Transverse colon (tissue), 4 donors: ENCODE results near the gene CTNND2. TPM values are rescaled to one million over a fixed set of nuclear protein-coding genes. Genes with fewer than 3 reads are reported as not detected.

ENCODE experiments used
- DNase-seq: peaks from one replicate; pipeline ENCODE4 v3.0.0-alpha.2; 2019
- H3K27ac ChIP-seq, 4 donors: fragments of 200-600 bp; sonication (generic); 2 replicates each; pipeline ENCODE4 v1.5.1; 2016 to 2018; ENCODE audit warnings: inconsistent platforms in 4 of 4
- H3K27me3 ChIP-seq: fragments of 200-600 bp; sonication (generic); 2 replicates; pipeline ENCODE4 v1.5.1; 2017; ENCODE audit warnings: inconsistent platforms
- H3K36me3 ChIP-seq, 4 donors: fragments of 200-600 bp; sonication (generic); 2 replicates each; pipeline ENCODE4 v1.5.1; 2017 to 2019; ENCODE audit warnings: inconsistent platforms in 4 of 4
- H3K4me1 ChIP-seq, 4 donors: fragments of 200-600 bp; sonication (generic); 2 replicates each; pipeline ENCODE4 v1.5.1; 2017 to 2020; ENCODE audit warnings: inconsistent platforms in 4 of 4
- H3K4me3 ChIP-seq, 4 donors: fragments of 200-600 bp; sonication (generic); 1 replicate in 1 of 4; 2 replicates in 3 of 4; pipeline versions ENCODE4 v1.5.1 to v1.6.1; 2017 to 2019; ENCODE audit warnings: inconsistent platforms in 4 of 4
- H3K9me3 ChIP-seq, 2 donors: fragments of 200-600 bp; sonication (generic); 2 replicates each; pipeline ENCODE4 v1.5.1; 2017 to 2019; ENCODE audit warnings: inconsistent platforms in 2 of 2
- EP300 ChIP-seq: sonication (generic); formaldehyde crosslinking; IDR thresholded peaks from one replicate; pipeline ENCODE4 v1.6.1; 2017; ENCODE audit warnings: antibody characterized with exemption, low read depth
- POLR2A ChIP-seq: fragments of 450-650 bp; IDR thresholded peaks from one replicate; pipeline ENCODE4 v1.6.1; 2016; ENCODE audit warnings: antibody characterized with exemption, mild to moderate bottlenecking, moderate library complexity
- POLR2AphosphoS5 ChIP-seq, 3 donors: sonication (generic); formaldehyde crosslinking; IDR thresholded peaks; one replicate each; pipeline ENCODE4 v1.6.1; 2016; ENCODE audit warnings: antibody characterized with exemption in 3 of 3
- WGBS, 2 donors: methylation state at CpG; one replicate each; pipeline ENCODE4 v1.1.5; 2018; ENCODE audit warnings: low coverage in 1 of 2; 5-methylcytosine and 5-hydroxymethylcytosine counted together
- in situ Hi-C, 4 donors: fragments of 200-750 bp; cut with MboI; loops; one replicate each; pipeline versions ENCODE4 v1.15.0 to v1.15.1; 2017; ENCODE audit warnings: low sequenced_read_pairs in 3 of 4, low pct_ligation_motif_present in 1 of 4, low pct_unique_long_range_greater_than_20kb in 1 of 4
- intact Hi-C: fragments of 100-400 bp; cut with DNase I; formaldehyde crosslinking; loops from one replicate; pipeline ENCODE4 v1.15.1; 2023; ENCODE audit warnings: low total_unique reads
- total RNA-seq, 4 donors: library from RNA; depleted of rRNA; stranded (reverse); fragments of >200 nt; gene quantifications; one replicate each; pipeline ENCODE4 v1.1.0, GENCODE V29; 2016
- TF ChIP-seq, protein P1 (sequence below), 5 experiments: fragments of 200-600 bp in 3 of 5; fragments of 450-650 bp in 2 of 5; sonication (generic) in 3 of 5; IDR thresholded peaks; 1 replicate in 2 of 5; 2 replicates in 3 of 5; pipeline ENCODE4 v1.5.1; 2016 to 2017; ENCODE audit warnings: antibody characterized with exemption in 5 of 5, inconsistent platforms in 3 of 5, mild to moderate bottlenecking in 2 of 5, moderate library complexity in 1 of 5

CTNND2 gene
- total RNA-seq, 4 donors from 2014 or later: 1.9 to 2.1 TPM; not detected in 2

DNA sequence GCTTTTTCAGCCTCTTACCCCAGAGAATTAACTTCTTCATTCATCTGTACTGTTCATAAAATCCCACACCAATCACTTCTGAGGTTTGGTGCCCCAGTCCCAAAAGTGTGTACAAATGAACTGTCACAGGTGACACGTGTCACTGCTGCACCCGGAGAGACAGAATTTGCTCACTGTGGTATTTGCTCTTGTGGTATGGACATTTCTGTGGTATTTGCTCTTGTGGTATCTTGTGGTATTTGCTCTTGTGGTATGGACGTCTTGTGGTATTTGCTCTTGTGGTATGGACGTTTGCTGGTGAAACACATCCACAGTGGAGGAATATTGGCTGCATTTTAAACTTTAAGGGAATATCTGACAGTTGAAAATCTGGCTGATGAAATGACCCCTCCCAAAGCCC is 928.3 kb downstream of the CTNND2 start:
- H3K27ac ChIP-seq: no peak overlapping the region
- H3K27me3 ChIP-seq: no peaks in the 10 kb centered on the region
- DNase-seq: no peak
- no peak for TF ChIP-seq EP300
- TF ChIP-seq POLR2AphosphoS5 (IDR thresholded peaks at IDR 0.05): no peak
- no peak for TF ChIP-seq POLR2A
- TF ChIP-seq, protein P1, sequence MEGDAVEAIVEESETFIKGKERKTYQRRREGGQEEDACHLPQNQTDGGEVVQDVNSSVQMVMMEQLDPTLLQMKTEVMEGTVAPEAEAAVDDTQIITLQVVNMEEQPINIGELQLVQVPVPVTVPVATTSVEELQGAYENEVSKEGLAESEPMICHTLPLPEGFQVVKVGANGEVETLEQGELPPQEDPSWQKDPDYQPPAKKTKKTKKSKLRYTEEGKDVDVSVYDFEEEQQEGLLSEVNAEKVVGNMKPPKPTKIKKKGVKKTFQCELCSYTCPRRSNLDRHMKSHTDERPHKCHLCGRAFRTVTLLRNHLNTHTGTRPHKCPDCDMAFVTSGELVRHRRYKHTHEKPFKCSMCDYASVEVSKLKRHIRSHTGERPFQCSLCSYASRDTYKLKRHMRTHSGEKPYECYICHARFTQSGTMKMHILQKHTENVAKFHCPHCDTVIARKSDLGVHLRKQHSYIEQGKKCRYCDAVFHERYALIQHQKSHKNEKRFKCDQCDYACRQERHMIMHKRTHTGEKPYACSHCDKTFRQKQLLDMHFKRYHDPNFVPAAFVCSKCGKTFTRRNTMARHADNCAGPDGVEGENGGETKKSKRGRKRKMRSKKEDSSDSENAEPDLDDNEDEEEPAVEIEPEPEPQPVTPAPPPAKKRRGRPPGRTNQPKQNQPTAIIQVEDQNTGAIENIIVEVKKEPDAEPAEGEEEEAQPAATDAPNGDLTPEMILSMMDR (IDR thresholded peaks at IDR 0.05): no peak
- no peaks in the 10 kb centered on the region for H3K9me3 ChIP-seq
- 46 to 61% methylated on average over 2 to 4 of the region's 4 CpGs for WGBS, 2 donors
- in situ Hi-C loops: no loop called here
- intact Hi-C loops: no loop called here
- H3K4me3 ChIP-seq: no peak overlapping the region
- no peaks in the 10 kb centered on the region for H3K36me3 ChIP-seq
- H3K4me1 ChIP-seq: no peaks in the 10 kb centered on the region

DNA sequence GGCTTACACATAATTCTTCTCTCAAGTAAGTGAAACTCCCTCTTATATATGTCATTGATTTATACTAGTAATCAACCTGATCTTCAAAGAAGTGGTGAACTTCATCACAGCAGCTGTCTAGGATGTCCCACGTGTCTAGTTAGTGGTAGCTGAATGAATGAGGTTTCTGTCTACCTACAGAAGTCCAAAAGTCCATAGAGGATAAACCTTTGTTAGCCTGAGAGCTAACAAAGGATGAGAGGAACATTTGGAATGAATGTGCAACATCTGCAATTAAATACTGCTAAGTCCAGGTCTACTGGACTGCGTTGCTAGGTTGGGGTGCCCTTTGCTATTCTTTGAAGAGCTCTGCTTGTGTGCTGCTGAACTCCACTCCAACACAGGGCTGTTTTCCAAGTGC is 929.4 kb downstream of the CTNND2 start:
- Histone ChIP-seq H3K36me3 (no peaks in the 10 kb centered on the region), H3K27me3 (no peaks in the 10 kb centered on the region), H3K27ac (no peak overlapping the region), H3K4me1 (no peaks in the 10 kb centered on the region), H3K9me3 (no peaks in the 10 kb centered on the region), H3K4me3 (no peak overlapping the region)
- TF ChIP-seq, protein P1 (IDR thresholded peaks at IDR 0.05): no peak
- TF ChIP-seq EP300 (no peak), POLR2AphosphoS5 (IDR thresholded peaks at IDR 0.05) (no peak), POLR2A (no peak)
- in situ Hi-C loops (no loop called here), intact Hi-C loops (no loop called here)
- DNase-seq: no peak
- WGBS, 2 donors: 17 to 74% methylated on average over 1 to 2 of the region's 2 CpGs

DNA sequence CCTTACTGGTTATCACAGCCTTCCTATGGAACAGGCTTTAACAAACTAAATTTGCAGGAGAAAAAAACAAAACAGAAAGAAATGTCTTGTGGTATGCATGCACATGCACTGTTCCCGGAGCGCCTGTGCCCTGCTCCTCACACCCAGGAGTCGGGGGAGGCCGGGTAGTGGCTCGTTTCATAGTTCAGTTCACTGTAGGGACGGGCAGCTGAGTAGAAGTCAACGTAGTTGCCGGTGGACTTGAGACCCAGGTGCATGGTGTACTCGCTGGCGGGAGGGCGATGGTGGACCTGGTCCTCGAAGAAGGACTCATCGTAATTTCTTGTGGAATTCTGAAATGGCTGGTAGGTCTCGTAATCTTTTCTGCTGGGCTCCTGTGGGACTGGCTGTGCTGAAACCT is 930.9 kb downstream of the CTNND2 start:
- TF ChIP-seq, protein P1 (IDR thresholded peaks at IDR 0.05): no peak
- no peak for TF ChIP-seq POLR2AphosphoS5 (IDR thresholded peaks at IDR 0.05)
- Histone ChIP-seq H3K4me1 (no peaks in the 10 kb centered on the region), H3K9me3 (no peaks in the 10 kb centered on the region), H3K36me3 (no peaks in the 10 kb centered on the region), H3K27me3 (no peaks in the 10 kb centered on the region), H3K4me3 (no peak overlapping the region), H3K27ac (no peak overlapping the region)
- intact Hi-C loops: no loop called here
- 92 to 95% methylated on average over 14 of the region's 14 CpGs for WGBS, 2 donors
- no peak for DNase-seq
- in situ Hi-C loops: no loop called here

DNA sequence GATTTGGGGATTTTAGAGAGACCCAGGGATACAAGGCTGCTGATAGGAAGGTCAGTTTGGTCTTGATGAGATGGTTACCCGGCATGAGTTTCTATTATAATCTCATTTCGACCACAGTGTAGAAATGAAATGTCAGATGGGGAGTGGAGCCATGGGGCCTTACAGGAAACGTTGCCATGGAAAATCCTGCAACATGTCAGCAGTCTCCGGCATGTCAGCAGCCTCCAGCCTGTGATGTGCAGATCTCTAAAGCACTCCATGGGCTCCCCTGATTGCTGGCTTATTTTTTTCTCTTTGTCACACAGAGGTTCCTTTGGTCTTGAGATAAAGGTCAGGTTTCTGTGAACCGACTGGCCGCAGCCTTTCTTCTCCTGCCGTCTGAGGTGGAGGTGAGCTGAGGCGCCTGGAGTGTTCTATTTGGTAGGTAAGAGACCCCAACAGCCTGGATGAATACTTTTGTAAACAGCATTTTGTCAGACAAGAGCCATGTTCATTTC is 934.5 kb downstream of the CTNND2 start:
- intact Hi-C loops (no loop called here), in situ Hi-C loops (no loop called here)
- WGBS, 2 donors: 73 to 80% methylated on average over 8 of the region's 8 CpGs
- Histone ChIP-seq H3K4me3 (no peak overlapping the region), H3K9me3 (no peaks in the 10 kb centered on the region), H3K27ac (no peak overlapping the region), H3K27me3 (no peaks in the 10 kb centered on the region), H3K4me1 (no peaks in the 10 kb centered on the region), H3K36me3 (no peaks in the 10 kb centered on the region)
- no peak for DNase-seq
- TF ChIP-seq, protein P1 (IDR thresholded peaks at IDR 0.05): no peak
- TF ChIP-seq POLR2A: no peak
- no peak for TF ChIP-seq POLR2AphosphoS5 (IDR thresholded peaks at IDR 0.05)
- no peak for TF ChIP-seq EP300
